ENCODE data around the gene PLEKHN1.

GRCh38 chr1:941015-941587 lies 25.2 kb upstream of the PLEKHN1 start:
- TF ChIP-seq EZH2 (IDR thresholded peaks at IDR 0.05; ENCODE audit: insufficient read depth, poor library complexity, severe bottlenecking) (no peak), EZH2phosphoT487 (IDR thresholded peaks at IDR 0.05; ENCODE audit: insufficient read depth, low read depth) (no peak)
